GM12801 (cell line): ENCODE data around the gene CRAT.

Experiments used
- CTCF ChIP-seq: IDR thresholded peaks from one replicate; pipeline ENCODE4 v1.5.1; 2011; ENCODE audit warnings: control low read depth; ENCODE audit not compliant: insufficient read length; ENCODE audit errors: extremely low read depth

Gene CRAT

GRCh38 chr9:129069862-129070641 lies 40.5 kb downstream of the CRAT start:
- no peak for TF ChIP-seq CTCF

DNA sequence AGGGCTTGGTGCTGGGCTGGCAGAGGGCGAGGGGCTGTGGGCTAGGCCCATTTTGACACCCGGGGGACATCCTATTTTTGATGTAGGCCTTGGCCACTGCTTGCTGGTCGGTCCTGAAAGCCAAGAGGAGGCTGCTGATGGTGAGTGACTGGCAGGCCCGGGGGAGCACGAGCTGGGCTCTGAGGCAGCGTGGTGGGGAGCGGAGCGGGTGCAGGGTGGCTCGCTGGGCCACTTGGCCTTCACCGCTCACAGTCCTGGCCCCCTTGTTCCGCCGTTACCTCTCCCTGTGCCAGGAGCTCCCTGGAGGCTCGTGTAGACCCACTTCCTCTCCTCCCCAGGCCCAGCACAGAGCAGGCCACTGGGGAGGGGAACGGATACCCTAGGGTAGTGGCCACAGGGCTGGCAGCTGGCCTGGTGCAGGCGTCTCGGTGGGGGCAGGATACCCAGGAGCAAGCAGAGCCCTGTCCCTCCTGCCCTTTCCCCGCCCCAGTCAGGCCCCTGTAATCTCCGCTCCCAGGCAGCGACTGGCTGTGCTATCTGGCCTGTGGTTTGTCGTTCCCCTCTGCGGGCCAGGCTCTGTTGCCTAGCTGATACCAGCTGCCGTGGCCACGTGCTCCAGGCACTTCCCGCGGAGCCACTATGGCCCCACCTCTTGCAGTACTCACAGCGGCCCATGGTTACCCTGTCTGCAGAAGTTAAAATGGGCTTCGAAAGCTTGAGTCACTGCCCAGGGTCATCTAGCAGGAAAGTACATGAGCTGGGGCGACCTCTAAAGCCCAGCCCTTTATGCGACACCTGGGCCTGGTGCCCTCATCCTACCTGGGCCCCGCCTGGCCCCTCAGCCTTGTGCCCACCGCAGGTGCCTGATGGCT lies 41.4 kb downstream of the CRAT start:
- no peak for TF ChIP-seq CTCF

DNA sequence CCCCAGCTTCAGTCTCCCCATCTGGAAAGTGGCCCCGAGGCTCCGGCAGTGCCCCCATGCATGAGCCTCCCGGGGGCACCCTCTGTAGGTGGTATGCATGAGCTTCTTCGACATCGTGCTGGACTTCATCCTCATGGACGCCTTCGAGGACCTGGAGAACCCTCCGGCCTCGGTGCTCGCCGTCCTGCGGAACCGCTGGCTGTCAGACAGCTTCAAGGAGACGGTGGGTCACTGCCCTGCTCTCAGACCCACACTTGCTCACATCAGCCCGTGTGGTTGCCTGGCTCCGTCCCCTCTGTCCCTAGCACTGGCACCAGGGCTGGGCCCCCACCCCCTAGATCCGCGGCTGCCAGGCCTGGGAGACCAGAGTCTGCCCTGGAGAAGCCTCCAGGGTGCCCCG lies 42.5 kb downstream of the CRAT start:
- no peak for TF ChIP-seq CTCF

DNA sequence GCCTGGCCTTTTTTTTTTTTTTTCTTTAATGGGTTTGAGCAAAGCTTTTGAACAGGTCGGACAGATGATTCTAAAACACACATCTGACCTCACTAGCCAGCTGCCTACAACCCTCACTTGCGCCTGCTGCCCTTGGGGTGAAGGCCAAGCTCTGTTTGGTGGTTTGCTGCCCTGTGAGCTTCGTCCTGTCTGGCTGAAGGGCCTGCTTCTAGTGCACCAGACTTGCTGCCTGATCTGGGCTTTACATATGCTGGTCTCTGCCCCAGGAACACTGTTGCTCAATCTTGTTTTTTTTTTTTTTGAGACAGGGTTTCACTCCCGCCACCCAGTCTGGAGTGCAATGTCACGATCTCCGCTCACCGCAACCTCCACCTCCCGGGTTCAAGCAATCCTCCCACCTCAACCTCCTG lies 46.1 kb downstream of the CRAT start:
- TF ChIP-seq CTCF = no peak

- TF ChIP-seq CTCF = no peak
Measured at GRCh38 chr9:129063061-129063460, 47.5 kb downstream of the CRAT start.

DNA sequence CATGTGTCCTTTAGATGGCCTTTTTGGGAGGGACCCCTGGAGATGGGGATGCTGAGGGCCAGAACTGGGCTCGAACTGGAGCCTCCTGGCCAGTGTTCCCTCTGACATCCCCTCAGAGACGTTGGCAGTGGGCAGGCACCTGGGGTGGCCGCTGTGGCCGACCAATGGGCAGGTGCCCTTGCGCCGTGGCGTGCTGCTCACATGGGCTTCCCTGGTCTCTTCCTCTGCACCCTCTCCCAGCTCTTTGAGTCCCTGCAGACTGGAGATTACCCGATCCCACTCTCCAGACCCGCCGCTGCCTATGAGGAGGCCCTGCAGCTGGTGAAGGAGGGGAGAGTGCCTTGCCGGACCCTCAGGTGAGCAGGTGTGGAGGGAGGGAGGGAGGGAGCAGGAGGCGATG lies 49.6 kb downstream of the CRAT start:
- no peak for TF ChIP-seq CTCF
